GM21576 (cell line): Measurements from ENCODE around the gene NOL4L.

Experiments
- ATAC-seq: cut with Tn5 transposase; IDR thresholded peaks from one replicate; pipeline ENCODE4 v1.9.1; 2021; ENCODE audit warnings: mild to moderate bottlenecking, moderate library complexity; ENCODE audit not compliant: unreplicated experiment

The NOL4L gene

DNA sequence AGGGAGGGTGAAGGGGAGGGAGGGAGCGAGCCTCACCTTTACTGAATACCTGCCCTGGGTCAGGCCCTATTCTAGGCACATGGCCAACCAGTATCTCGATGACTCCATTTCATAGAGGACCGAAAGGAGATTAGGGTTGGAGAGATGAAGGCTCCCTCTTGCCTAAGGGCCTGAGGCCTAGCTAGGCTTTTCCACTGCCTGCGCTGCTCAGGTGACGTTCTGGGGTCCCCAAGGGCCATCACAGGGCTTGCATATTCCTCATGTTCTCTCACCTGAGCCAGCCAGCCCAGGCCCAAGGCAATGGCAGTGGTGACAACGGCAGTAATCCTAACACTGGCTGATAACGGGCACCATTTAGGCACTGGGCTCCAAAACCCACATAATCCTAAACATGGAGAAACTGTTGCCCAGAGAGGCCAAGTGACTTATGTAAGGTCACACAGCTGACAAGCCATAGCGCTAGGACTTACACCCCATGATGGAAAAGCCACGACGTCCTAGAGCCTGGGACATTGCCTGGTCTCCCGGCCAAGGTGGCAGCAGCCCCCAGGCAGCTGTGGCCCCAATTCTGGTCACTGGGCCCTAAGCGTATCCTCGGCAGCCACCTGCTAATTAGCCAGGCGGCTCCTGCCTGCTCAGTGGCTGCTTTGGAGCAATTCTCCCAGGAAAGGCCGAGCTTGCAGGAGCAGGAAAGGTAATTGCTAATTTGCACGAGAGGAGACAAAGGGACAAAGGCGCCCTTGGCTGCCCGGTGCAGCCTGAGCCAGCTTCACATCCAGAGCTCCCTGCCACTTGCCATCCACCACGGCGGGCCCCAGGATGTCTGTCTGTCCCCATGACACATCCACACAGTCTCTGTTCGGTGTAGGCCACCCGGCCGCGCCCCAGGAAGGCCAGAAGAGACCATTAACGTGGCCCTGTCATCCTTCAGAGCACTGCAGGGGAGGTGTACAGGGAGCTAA lies 21.5 kb downstream of the NOL4L start:
- no peak for ATAC-seq

DNA sequence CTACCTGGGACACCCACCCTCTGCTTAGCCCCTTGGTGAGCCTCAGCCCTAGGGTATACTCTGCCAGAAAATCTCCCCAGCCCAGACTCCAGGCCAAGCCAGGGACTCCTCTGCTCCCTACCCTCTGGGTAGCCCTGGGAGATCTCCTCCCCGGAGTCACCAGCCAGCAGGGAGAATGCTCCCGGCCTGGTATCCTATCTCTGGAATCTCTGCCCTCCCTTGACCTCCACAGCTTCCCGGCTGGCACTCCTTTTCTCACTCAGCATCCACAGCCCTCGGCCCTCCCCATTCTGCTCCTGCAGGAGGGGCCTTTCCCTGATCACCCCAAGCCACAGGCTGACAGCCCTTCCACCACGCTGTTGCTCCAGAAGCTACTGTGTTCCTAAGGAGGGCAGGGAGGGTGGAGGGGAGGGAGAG lies 22.6 kb downstream of the NOL4L start:
- ATAC-seq: no peak

- no peak for ATAC-seq
These were observed 23.9 kb downstream of the NOL4L start for GRCh38 chr20:32560989-32561830.

- no peak for ATAC-seq
These were observed 24.6 kb downstream of the NOL4L start for GRCh38 chr20:32560482-32560988.

DNA sequence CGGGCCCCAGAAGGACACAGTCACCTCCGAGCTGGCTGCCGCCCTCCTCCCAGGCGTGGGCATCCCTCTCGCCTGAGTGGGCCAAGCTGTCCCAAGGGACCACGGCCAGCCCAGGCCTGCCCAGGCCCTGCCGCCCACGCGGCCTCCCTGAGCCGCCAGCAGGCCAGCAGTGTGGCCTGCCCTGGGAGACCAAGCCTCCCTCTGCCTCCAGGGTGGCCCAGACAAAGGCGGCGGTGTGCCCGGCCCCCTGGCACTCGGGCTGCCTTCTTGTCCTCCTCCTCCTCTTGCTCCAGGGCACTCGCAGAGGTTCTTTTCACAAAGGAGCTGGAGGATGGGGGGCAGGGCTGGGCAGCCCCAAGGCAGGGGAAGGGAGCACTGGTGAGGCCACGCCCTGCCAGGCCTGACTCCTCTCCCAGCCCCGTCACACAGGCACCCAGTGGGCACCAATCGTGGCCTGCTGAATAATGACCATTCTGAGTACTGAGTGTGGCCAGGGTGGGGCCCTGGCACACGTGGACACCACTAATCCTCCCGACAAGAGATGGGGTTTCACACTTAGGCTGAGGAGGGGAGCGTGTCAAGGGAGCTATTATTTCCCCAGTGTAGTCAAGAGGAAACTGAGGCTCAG lies 25.3 kb downstream of the NOL4L start:
- no peak for ATAC-seq

DNA sequence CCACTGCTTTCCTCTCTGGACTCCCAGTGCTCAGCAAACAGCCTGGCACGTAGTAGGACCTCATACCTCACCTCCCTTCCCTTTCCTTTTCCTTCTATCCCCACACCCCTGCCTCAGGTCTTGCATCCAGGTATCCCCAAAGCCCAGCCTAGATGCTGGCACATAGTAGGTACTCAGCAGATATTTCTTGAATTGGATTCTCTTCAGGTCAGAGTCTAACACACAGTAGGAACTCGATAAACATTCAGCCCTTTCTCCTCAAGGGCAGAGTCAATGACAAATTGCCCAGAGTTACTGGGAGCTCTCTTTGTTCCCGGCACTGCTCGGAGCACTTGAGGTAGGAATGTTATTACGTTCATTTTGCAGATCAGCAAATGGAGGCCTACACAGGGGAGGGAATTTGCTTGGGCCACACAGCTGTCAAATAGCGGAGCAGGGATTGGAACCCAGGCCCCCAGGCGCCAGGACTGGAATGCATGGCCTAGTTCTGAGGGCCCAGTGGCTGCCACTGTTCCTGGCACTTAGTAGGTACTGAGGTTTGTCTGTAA lies 25.9 kb downstream of the NOL4L start:
- no peak for ATAC-seq

GRCh38 chr20:32558526-32558925 lies 26.6 kb downstream of the NOL4L start:
- ATAC-seq: no peak

GRCh38 chr20:32557319-32557718 lies 27.8 kb downstream of the NOL4L start:
- no peak for ATAC-seq

GRCh38 chr20:32556312-32557184 lies 28.6 kb downstream of the NOL4L start:
- ATAC-seq: no peak

- no peak for ATAC-seq
These were observed 29.5 kb downstream of the NOL4L start for GRCh38 chr20:32555584-32555983.

DNA sequence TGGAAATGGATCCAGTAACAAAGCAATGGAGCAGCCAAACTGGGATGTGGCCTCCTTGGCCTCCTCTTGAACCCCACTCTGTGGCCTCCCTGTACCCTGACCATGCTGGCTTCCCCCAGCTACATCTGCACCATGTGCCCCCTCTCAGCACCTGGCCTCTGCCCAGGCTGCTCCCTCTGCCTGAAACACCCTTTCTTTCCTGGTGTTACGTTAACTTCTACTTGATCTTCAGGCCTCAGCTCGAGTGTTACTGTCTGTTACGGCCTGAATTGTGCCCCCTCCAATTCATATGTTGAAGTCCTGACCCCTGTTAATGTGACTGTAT lies 30.2 kb downstream of the NOL4L start:
- ATAC-seq: no peak

DNA sequence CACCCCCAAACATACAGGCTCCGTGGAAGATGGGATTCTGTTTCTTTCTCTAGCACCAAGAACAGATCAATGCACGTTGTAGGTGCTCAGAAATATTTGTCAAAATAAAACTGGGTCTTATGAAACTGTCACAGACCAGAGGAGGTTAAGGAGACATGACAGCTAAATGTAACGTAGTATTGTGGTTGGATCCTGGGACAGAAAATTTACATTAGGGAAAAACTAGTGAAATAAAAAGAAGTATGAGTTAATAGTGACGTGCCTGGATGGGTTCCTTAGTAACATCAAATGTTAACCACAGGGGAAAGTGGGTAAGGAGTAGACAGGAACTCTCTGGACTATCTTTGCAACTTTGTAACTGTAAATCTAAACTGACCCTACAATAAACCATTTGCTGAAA lies 31.5 kb downstream of the NOL4L start:
- no peak for ATAC-seq

DNA sequence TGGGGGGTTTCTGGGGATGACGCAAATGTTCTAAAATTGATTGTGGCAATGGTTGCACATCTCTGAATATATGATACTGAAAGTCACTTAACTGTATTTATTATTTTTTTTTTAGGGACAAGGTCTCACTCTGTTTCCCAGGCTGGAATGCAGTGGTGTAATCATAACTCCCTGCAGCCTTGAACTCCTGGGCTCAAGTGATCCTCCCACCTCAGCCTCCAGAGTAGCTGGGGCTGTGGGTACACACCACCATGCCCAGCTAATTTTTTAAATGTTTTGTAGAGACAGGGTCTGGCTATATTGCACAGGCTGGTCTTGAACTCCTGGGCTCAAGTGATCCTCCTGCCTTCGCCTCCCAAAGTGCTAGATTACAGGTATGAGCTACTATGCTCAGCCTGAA lies 33.4 kb downstream of the NOL4L start:
- ATAC-seq: no peak

DNA sequence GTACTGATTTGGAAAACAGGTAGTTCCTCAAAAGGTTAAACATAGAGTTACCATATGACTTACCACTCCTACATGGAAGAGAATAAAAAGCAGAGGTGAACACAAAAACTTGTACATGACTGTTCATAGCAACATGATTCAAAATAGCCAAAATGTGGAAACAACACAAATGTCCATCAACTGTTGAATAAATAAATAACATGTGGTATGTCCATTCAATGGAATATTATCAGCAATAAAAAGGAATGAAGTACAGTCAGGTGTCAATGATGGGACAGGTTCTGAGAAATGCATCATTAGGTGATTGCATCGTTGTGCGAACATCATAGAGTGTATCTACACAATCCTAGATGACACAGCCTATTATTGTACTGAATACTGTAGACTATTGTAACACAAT lies 35.3 kb downstream of the NOL4L start:
- ATAC-seq: no peak

GRCh38 chr20:32547753-32548034 lies 37.4 kb downstream of the NOL4L start:
- ATAC-seq: no peak

DNA sequence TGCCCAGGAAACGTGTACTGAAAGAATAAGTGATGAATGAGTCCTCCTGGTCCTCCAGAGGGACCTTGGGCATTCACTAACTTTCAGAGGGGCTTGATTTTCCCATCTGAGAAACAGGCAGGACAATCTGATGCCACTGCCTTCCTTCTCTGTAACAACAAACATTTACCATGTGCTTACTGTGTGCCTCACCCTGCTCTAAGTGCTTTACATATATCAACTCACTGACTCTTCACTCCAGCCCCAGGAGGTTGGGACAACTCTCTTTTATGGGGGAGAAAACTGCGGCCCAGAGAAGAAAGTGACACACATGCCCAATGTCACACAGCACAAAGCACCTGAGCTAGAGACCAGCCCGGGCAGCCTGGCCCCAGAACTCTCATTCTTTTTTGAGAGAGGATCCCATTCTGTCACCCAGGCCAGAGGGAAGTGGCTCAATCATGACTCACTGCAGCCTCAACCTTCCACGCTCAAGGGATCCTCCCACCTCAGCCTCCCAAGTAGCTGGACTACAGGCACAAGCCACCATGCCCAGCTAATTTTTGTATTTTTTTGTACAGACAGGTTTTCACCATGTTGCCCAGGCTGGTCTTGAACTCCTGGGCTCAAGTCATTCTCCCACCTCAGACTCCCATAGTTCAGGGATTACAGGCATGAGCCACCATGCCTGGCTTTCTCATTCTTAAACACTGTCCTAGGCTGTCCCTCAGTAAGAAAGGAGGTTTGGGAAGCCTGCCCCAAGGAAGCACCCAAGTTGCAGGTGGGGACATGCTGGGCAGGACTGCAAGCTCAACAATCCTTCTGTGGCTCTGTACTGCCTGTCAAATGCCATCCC lies 38.0 kb downstream of the NOL4L start:
- no peak for ATAC-seq

GRCh38 chr20:32544893-32545840 lies 40.0 kb downstream of the NOL4L start:
- no peak for ATAC-seq

DNA sequence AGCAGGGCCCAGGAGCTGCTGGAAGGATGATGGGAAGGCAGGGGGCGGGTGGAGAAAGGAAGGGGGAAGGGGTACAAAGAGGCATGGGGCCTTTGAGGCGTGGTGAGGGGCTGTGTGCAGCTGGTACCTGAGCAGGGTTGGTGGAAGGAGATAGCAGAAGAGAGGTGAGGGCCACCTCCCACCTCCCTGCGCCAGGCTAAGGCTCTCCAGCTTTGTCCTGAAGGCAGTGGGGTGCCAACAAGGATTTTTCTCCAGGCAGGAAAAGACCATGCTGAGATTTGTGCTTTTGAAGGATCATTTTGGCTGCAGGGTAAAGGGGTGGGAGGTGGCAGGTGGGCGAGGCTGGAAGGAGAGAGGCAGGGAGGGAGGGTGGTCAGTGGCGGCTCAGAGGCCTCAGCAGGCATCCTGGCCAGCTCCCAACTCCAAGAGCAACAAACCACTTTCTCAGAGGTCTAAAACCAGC lies 40.8 kb downstream of the NOL4L start:
- ATAC-seq: no peak
